Liver (tissue), 9 donors: ENCODE data around the gene MFAP2. TPM values are rescaled to one million over a fixed set of nuclear protein-coding genes. Genes with fewer than 3 reads are reported as not detected.

Source experiments
- DNase-seq: peaks from one replicate; pipeline ENCODE4 v3.0.0-alpha.2; 2017; ENCODE audit warnings: low spot score
- H3K27ac ChIP-seq, 2 donors: one replicate each; pipeline ENCODE4 v1.7.0; 2013; ENCODE audit warnings: inconsistent platforms in 2 of 2, low read length in 2 of 2, control low read depth in 1 of 2, low read depth in 1 of 2, mild to moderate bottlenecking in 1 of 2
- H3K27me3 ChIP-seq, 4 donors: one replicate each; pipeline versions ENCODE4 v1.6.1 to v1.7.0; 2013; ENCODE audit warnings: low read length in 3 of 4, inconsistent platforms in 1 of 4, mild to moderate bottlenecking in 1 of 4, moderate library complexity in 1 of 4; ENCODE audit not compliant: control insufficient read depth in 4 of 4, insufficient read depth in 4 of 4
- H3K36me3 ChIP-seq, 4 donors: one replicate each; pipeline versions ENCODE4 v1.6.1 to v1.7.0; 2013; ENCODE audit warnings: low read length in 3 of 4, mild to moderate bottlenecking in 3 of 4, low read depth in 1 of 4, moderate library complexity in 1 of 4; ENCODE audit not compliant: control insufficient read depth in 4 of 4, insufficient read depth in 3 of 4
- H3K4me1 ChIP-seq, 4 donors: one replicate each; pipeline versions ENCODE4 v1.6.1 to v1.7.0; 2013; ENCODE audit warnings: low read length in 3 of 4, mild to moderate bottlenecking in 3 of 4, moderate library complexity in 1 of 4; ENCODE audit not compliant: control insufficient read depth in 4 of 4, insufficient read depth in 4 of 4
- H3K4me3 ChIP-seq, 3 donors: one replicate each; pipeline versions ENCODE4 v1.6.1 to v1.7.0; 2013; ENCODE audit warnings: low read length in 3 of 3, control low read depth in 1 of 3, low read depth in 1 of 3, mild to moderate bottlenecking in 1 of 3
- H3K9ac ChIP-seq, 2 donors: one replicate each; pipeline ENCODE4 v1.7.0; 2013; ENCODE audit warnings: low read length in 2 of 2, mild to moderate bottlenecking in 2 of 2, moderate library complexity in 2 of 2, control low read depth in 1 of 2, low read depth in 1 of 2
- H3K9me3 ChIP-seq, 4 donors: one replicate each; pipeline versions ENCODE4 v1.6.1 to v1.7.0; 2013; ENCODE audit warnings: low read length in 3 of 4; ENCODE audit not compliant: control insufficient read depth in 4 of 4
- EGR1 ChIP-seq, 2 donors: IDR thresholded peaks; 2 replicates each; pipeline ENCODE4 v1.6.1; 2016 to 2018; ENCODE audit warnings: antibody characterized with exemption in 2 of 2, low read depth in 2 of 2
- FOXA1 ChIP-seq: IDR thresholded peaks from 2 replicates; pipeline ENCODE4 v1.6.1; 2016; ENCODE audit warnings: antibody characterized with exemption
- FOXA2 ChIP-seq: IDR thresholded peaks from 2 replicates; pipeline ENCODE4 v1.6.1; 2016; ENCODE audit warnings: antibody characterized with exemption
- GABPA ChIP-seq, 2 donors: IDR thresholded peaks in 1 of 2; conservative IDR thresholded peaks in 1 of 2; 2 replicates each; pipeline ENCODE4 v1.6.1; 2016; ENCODE audit warnings: antibody characterized with exemption in 2 of 2, mild to moderate bottlenecking in 1 of 2, moderate library complexity in 1 of 2
- HNF4A ChIP-seq, 2 donors: conservative IDR thresholded peaks; 2 replicates each; pipeline ENCODE4 v1.6.1; 2016; ENCODE audit warnings: antibody characterized with exemption in 2 of 2, mild to moderate bottlenecking in 2 of 2
- NR2F2 ChIP-seq: IDR thresholded peaks from 2 replicates; pipeline ENCODE4 v1.6.1; 2016; ENCODE audit warnings: antibody characterized with exemption
- RAD21 ChIP-seq, 2 donors: IDR thresholded peaks; 2 replicates each; pipeline ENCODE4 v1.6.1; 2016; ENCODE audit warnings: antibody characterized with exemption in 2 of 2, mild to moderate bottlenecking in 2 of 2
- REST ChIP-seq: IDR thresholded peaks from 2 replicates; pipeline ENCODE4 v1.6.1; 2016; ENCODE audit warnings: antibody characterized with exemption, mild to moderate bottlenecking
- RXRA ChIP-seq, 2 donors: IDR thresholded peaks; 2 replicates each; pipeline ENCODE4 v1.6.1; 2017 to 2018; ENCODE audit warnings: antibody characterized with exemption in 2 of 2, mild to moderate bottlenecking in 1 of 2
- SP1 ChIP-seq: IDR thresholded peaks from 2 replicates; pipeline ENCODE4 v1.6.1; 2018; ENCODE audit warnings: antibody characterized with exemption, mild to moderate bottlenecking
- TAF1 ChIP-seq: conservative IDR thresholded peaks from 2 replicates; pipeline ENCODE4 v1.6.1; 2016; ENCODE audit warnings: antibody characterized with exemption, mild to moderate bottlenecking
- YY1 ChIP-seq: IDR thresholded peaks from 2 replicates; pipeline ENCODE4 v1.6.1; 2016; ENCODE audit warnings: antibody characterized with exemption, mild to moderate bottlenecking
- WGBS: extraction: QIAGEN DNeasy Blood & Tissue Kit; methylation state at CpG from one replicate; pipeline ENCODE4 v1.1.7; 2013; 5-methylcytosine and 5-hydroxymethylcytosine counted together
- polyA plus RNA-seq, 2 donors: library from polyadenylated mRNA; stranded (reverse) in 1 of 2; unstranded in 1 of 2; fragments of 200-250 nt in 1 of 2; fragments of >200 nt in 1 of 2; fragmentation: Nextera tagmentation in 1 of 2; extraction: Ambion mirVana in 1 of 2; gene quantifications; one replicate each; pipeline versions ENCODE4 v1.2.1 to v1.2.3, GENCODE V29; 2013 to 2015
- total RNA-seq, 2 donors: library from RNA; depleted of rRNA; stranded (reverse); fragments of >200 nt; gene quantifications; one replicate each; pipeline ENCODE4 v1.2.3, GENCODE V29; 2014
- TF ChIP-seq, protein P1 (sequence below): IDR thresholded peaks from 2 replicates; pipeline ENCODE4 v1.6.1; 2016; ENCODE audit warnings: antibody characterized with exemption
- TF ChIP-seq, protein P2 (sequence below): IDR thresholded peaks from 2 replicates; pipeline ENCODE4 v1.6.1; 2016; ENCODE audit warnings: antibody characterized with exemption
- donor health status: healthy.
- donor health status: healthy.
- donor health status: healthy.
- donor health status: healthy.
- donor health status: healthy.

The MFAP2 gene
- total and polyA plus RNA-seq, 4 donors = 0.25 to 1.4 (median 0.74) TPM

DNA sequence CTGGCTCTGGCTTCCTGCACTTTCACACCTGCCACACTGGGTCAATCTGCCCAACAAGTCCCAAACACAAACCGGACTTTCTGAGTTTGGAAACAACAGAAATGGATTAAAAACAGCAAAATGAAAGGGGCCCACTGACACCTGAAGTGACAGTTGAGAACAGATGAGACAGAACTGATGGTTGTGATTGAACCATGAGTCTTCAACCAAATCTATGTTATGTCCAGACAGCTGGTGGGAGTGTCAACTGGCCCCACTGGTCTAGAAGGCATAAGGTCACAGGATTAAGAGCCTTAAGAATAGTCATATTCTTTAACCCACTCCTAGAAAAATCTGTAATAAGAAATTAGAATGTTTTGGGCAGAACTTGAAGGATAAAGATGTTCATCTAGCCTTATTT lies 44.3 kb upstream of the MFAP2 start:
- DNase-seq = no peak
- WGBS = 87% methylated on average over 1 of the region's 1 CpG
- no peak overlapping the region for H3K9ac ChIP-seq
- peaks cover 25 to 96% (median 70%) of the 10 kb centered on the region in 4 donors for H3K36me3 ChIP-seq
- no peak for TF ChIP-seq SP1
- TF ChIP-seq HNF4A (conservative IDR thresholded peaks at IDR 0.05) = no peak
- no peak for TF ChIP-seq RXRA (IDR thresholded peaks at IDR 0.05)
- no peak for TF ChIP-seq YY1
- TF ChIP-seq, protein P1, sequence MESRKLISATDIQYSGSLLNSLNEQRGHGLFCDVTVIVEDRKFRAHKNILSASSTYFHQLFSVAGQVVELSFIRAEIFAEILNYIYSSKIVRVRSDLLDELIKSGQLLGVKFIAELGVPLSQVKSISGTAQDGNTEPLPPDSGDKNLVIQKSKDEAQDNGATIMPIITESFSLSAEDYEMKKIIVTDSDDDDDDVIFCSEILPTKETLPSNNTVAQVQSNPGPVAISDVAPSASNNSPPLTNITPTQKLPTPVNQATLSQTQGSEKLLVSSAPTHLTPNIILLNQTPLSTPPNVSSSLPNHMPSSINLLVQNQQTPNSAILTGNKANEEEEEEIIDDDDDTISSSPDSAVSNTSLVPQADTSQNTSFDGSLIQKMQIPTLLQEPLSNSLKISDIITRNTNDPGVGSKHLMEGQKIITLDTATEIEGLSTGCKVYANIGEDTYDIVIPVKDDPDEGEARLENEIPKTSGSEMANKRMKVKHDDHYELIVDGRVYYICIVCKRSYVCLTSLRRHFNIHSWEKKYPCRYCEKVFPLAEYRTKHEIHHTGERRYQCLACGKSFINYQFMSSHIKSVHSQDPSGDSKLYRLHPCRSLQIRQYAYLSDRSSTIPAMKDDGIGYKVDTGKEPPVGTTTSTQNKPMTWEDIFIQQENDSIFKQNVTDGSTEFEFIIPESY = no peak
- TF ChIP-seq GABPA (IDR thresholded peaks at IDR 0.05 in 1 of 2, conservative IDR thresholded peaks at IDR 0.05 in 1 of 2) = no peak
- TF ChIP-seq, protein P2, sequence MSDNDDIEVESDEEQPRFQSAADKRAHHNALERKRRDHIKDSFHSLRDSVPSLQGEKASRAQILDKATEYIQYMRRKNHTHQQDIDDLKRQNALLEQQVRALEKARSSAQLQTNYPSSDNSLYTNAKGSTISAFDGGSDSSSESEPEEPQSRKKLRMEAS = no peak
- TF ChIP-seq EGR1 (IDR thresholded peaks at IDR 0.05; ENCODE audit: low read depth in 2 of 2) = no peak
- TF ChIP-seq REST = no peak
- H3K27ac ChIP-seq = no peak overlapping the region
- H3K4me1 ChIP-seq = no peaks in the 10 kb centered on the region
- no peaks in the 10 kb centered on the region for H3K9me3 ChIP-seq
- H3K4me3 ChIP-seq = no peak overlapping the region
- no peaks in the 10 kb centered on the region for H3K27me3 ChIP-seq

- 88% methylated on average over 3 of the region's 3 CpGs for WGBS
- H3K9ac ChIP-seq = no peak overlapping the region
- no peaks in the 10 kb centered on the region for H3K9me3 ChIP-seq
- H3K27ac ChIP-seq = no peak overlapping the region
- peaks cover 25 to 98% (median 77%) of the 10 kb centered on the region in 4 donors for H3K36me3 ChIP-seq
- H3K4me3 ChIP-seq = no peak overlapping the region
- H3K27me3 ChIP-seq = no peaks in the 10 kb centered on the region
- TF ChIP-seq FOXA1 (no peak), FOXA2 (no peak), EGR1 (IDR thresholded peaks at IDR 0.05; ENCODE audit: low read depth in 2 of 2) (no peak), RAD21 (IDR thresholded peaks at IDR 0.05) (no peak), REST (no peak), YY1 (no peak), NR2F2 (no peak), TAF1 (no peak)
- TF ChIP-seq, protein P1 = no peak
- H3K4me1 ChIP-seq = no peaks in the 10 kb centered on the region
- DNase-seq = no peak
Measured at GRCh38 chr1:17023573-17023972, 43.2 kb upstream of the MFAP2 start.
